NCI-H2081 treated with DMSO at 0.1 percent for 48 hours (cell line): ENCODE measurements around the gene CLEC16A.

Experiments used
- DNase-seq: peaks from one replicate; lab custom pipeline; 2025; lab: John Stamatoyannopoulos, UW

CLEC16A gene

DNA sequence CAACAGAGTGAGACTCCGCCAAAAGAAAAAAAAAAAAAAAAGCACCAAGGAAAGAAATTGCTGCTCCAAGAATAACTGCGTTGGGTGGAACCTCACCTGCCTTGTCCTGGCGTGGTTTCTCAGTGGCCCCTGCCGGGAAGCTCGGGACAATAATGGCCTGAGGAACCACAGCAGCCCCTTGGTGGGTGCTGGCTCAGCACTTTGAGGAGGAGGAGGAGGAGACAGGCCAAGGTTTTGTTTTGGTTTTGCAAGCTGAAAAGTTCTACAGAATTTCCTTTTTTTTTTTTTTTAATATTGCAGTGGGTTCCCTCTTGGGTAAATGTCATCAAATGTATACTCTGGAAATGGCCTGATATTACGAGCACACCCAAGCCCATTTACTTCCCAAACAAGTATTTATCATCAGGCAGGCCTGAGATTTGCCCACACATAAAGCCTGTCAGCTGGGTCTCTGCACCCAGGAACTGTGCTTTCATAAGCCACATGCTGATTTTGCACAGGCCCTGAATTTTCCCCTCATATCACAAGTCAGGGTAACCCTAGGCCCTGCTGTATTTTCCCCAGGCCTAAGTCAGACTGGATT, 233.3 kb downstream of the CLEC16A start:
- DNase-seq, result no peak

DNA sequence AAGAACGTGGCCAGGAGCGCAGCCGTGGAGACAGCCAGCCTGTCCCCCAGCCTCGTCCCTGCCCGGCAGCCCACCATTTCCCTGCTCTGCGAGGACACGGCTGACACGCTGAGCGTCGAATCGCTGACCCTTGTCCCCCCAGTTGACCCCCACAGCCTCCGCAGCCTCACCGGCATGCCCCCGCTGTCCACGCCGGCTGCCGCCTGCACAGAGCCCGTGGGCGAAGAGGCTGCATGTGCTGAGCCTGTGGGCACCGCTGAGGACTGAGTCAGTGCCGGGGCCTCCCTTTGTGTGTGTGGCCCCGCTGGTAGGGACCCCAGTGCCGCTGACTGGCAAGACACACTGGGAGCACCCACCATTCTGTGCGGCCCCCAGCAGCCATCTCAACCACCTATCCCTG, 234.1 kb downstream of the CLEC16A start:
- DNase-seq, result no peak

DNA sequence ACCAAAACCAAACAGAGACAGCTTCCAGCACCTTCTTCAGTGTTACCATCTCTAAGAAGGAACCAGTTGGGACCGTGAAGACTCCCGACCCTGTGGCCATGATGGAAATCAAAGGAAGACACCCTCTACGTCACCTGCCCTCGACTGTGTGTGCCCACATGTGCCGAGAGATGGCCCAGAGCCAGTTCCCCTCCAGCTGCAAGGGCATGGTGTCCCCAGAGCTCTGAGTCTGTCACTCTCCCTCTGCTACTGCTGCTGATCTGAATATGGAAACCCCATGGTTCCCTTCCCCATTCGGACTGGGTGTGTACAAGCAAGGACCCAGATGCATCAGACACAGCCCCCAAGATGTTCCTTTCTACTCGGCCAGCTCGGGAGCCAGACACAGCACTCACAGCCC, 235.2 kb downstream of the CLEC16A start:
- no peak for DNase-seq

DNA sequence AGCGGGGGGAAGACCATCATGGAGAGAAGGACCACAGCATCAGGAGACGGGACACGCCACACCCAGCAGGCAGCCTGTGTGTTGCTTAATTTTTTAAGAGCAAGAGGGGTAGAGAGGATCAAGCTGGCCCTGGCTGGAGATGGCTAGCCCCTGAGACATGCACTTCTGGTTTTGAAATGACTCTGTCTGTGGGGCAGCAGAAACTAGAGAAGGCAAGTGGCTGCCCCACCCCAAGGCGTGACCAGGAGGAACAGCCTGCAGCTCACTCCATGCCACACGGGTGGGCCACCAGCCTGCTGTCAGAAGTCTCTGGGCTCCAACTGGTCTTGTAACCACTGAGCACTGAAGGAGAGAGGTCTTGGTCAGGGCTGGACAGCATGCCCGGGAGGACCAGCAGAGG, 236.1 kb downstream of the CLEC16A start:
- no peak for DNase-seq

DNA sequence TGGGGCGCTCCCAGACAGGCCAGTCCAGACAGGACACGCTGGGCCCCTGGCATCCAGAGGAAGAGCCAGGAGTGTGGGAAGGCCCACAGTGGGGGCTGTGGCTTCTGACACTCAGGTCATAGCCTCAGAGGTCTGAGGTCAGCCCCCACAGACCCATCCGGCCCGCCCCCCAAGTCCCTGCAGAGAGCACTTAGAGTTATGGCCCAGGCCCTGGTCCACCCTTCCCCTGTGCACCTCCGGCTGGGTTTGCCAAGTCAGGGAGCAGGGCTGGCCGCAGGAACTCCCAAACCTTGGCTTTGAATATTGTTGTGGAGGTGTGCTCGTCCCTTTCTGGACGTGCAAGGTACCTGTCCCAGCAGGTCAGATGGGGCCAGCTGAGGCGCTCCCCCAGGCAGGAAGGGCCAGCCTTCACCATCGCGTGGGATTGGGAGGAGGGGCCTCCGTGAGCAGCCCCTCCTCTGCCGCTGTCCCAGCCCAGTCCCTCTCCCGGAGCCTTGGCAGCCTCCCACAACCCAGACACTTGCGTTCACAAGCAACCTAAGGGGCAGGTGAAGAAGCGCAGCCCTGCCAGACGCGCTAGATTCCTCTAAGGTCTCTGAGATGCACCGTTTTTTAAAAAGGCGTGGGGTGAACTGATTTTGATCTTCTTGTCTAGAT, 237.0 kb downstream of the CLEC16A start:
- DNase-seq, result no peak

DNA sequence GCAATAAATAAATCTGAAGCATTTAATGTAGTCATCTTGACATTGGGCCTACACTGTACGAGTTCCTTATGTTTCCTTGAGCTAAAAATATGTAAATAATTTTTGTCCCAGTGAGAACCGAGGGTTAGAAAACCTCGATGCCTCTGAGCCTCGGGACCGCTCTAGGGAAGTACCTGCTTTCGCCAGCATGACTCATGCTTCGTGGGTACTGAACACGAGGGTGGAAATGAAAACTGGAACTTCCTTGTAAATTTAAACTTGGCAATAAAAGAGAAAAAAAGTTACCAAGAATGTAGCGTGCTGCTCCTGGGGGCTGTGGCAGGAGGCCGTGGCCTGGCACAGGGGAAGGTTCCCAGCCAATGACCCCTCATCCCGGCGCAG, 237.5 kb downstream of the CLEC16A start:
- no peak for DNase-seq

DNA sequence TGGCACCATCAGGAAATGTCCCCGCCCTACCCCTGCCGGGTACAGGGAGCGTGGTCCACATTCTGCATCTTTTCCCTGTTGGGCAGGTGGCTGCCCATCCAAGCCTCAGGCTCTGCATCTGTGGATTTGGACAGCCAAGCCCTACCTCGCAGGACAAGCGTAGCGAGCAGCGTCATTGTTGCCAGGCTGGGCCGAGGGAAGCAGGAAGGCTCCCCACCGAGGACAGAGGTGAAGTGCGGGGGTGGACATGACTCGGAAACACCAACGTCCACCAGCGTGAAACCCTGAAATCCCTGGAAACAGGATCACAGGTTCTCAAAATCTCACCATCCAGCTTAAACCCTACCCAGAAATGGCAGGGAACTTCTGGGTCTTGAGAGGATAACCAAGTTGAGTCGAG, 238.0 kb downstream of the CLEC16A start:
- DNase-seq, result no peak

DNA sequence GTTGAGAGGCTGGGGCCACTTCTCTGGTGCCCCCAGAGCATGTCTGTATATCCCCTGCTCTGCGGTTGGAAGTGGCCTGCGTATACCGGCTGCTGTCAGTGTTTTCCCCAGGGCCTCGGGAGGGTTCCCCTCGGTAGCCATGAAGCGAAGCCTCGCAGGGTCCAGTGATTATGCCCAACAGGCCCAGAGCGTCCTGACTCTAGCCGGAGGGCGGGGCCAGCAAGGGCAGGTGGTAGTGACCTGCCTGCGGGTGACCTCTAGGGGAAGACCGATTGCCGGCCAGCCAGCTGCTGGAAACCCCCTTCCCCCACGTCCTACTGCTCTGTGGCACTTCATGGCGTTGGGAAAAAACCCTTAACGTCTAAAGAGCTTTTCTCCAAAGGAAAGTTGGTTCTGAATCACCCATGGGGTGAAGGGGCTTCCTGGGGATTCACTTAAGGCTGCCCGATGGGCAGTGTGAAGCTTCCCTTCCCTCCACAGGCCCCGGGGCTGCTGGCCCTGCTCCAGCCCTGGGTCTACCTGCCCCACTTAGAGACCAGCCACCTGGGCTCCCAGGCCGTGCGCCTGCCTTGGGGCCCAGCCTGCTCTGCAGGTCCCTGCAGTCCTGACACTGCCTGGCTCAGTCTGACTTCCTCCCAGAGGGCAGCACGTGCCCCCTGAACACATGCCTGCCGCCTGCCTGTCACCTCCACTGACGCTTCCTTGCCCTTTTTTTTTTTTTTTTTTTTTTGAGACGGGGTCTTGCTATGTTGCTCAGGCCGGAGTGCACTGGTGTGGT, 238.9 kb downstream of the CLEC16A start:
- DNase-seq, result no peak

DNA sequence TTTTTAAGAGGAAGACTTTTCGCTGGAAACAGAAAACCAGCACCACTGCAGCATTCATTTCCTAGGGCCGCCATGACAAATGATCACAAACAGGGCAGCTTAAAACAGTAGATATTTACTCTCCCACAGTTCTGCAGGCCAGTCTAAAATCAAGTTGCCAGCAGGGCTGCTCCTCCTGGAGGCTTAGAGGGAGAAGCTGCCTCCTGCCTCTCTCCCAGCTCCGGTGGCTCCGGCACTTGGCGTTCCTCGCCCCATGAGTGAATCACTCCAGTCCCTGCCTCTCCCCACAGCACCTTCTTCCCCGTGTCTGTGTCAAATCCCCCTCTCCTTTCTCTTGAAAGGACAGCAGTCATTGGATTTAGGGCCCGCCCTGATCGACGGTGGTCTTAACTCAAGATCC, 239.6 kb downstream of the CLEC16A start:
- no peak for DNase-seq

DNA sequence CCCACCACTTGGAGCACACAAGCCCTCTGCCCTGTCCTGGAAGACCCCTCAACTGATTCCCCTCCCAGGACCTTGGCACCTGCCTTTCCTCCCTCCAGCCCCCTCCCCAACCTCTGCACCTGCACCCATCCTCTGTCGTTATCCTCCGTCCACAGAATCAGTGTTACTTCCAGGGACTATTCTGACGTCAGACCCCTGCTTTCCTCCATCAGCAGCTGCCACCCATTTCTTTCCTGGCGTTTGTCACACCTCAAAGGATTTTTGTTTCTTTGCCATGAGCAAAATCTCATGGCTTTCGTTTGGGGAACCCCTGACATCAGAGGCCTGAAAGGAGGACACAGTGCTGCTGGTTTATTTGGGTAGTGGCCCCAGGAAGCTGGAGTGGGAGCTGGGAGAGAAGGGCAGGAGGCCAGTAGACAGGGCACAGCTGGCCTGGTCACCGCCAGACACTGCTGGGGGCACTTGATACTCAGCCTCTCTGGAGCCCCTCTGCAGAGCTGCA, 243.2 kb downstream of the CLEC16A start:
- no peak for DNase-seq

DNA sequence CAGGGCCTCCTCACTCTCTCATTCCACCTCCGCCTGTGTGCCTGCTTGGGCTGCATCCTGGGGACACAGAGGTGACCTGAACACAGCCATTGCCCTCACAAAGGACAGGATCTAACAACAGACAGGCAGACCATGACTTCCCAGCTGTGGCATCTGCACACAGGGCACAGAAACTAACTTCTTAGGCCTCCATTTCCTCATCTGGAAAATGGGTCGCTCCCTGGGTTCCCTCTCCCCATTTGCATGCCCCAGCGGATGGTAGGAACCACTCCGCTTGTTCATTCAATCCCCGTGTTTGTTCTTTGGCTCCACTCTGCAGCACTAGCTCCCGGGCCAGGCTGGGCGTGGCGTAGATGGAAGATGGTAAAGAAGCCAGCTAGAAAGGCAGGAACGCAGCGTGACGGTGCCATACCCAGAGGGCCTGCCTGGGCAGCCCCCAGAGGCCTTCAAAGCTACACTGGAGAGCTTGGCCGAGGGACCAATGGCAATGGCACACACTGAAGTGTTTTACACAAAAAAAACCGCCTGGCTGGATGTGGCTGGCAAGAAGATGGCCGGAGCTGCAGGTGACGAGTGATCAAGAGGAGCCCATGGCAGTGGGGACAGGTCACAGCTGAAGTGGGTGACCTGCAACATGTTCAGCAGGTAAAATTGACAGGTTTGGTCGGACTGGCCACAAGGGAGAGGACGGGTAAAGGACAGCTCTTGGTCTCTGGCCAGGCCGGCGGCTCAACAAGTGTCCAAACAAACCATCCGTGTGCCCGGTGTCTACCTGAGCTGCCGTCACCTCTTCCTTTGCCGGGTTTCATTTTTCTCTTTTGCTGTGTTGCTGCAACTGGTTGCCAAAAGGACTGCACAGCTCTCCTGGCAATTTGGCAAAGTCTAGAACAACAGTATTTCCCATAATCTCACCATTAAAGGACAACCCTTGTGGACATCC, 244.7 kb downstream of the CLEC16A start:
- no peak for DNase-seq

DNA sequence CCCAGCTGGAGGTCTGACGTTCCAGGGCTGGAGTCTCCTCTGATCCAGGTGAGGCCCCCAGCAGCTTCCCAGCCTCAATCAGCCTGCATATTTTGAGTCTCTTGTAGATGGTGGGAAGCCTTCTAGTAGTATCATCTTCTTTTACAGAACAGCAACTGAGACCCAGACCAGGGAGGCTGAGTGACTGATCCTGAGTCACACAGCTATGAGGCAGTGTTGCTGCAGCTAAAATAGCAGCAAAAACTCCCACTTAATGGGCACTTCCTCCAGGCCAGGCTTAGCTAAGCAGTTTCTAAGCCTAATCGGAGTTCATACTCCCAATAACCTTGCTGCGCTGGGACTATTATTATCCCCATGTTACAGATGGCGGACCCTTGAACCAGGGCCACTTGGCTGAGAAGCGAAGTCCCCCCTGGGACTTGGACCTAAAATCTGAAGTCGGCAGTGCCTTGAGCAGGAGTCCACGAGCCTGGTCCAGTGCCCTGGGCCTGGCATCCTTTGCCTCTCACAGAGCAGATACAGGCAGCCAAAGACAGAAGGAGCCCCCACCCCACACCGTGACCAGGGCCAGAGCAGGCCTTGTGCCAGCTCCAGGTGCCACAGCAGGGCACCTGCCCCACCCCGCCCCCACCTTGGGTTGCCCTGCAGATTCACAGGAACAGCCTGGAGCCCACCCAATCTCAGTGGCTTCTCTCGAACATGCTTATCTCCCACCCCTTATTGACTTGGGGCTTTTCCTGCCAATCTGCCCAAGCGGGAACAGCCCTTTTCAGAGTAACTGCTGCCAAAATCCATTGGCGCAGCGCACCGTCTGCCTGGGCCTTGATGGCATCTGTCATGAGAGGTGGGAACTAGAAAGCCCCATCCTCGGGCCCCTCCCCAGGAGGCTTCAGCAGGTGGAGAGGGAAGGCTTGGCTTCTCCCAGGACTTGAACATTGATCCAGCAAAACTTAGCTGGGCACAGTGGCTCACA, 246.5 kb downstream of the CLEC16A start:
- no peak for DNase-seq

DNA sequence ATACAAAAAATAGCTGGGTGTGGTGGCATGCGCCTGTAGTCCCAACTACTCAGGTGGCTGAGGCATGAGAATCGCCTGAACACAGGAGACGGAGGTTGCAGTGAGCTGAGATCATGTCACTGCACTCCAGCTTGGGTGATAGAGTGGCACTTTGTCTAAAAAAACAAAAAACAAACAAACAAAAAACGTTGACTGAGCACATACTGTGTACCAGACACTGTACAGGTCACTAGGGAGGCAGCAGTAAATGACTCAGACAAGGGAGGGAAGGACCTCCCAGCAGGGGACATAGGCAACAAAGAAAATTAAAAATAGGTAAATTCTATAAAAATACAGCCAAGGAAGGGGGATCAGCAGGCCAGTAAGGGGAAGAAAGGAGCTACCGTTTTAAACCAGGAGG, 247.3 kb downstream of the CLEC16A start:
- DNase-seq, result no peak

DNA sequence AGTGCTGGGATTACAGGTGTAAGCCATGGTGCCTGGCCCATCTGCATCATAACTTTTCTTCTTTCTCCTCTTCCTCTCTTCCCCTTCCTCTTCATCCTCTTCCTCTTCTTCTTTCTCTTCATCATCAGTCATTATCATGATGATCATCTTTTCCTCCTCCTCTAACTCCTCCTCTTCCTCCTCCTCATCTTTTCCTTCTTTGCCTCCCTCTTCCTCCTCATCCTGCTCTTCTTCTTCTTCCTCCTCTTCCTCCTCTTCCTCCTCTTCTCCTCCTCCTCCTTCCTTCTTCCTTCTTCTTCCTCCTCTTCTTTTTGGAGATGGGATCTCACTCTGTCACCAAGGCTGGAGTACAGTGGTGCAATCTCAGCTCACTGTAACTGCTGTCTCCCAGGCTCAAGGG, 249.1 kb downstream of the CLEC16A start:
- DNase-seq, result no peak

DNA sequence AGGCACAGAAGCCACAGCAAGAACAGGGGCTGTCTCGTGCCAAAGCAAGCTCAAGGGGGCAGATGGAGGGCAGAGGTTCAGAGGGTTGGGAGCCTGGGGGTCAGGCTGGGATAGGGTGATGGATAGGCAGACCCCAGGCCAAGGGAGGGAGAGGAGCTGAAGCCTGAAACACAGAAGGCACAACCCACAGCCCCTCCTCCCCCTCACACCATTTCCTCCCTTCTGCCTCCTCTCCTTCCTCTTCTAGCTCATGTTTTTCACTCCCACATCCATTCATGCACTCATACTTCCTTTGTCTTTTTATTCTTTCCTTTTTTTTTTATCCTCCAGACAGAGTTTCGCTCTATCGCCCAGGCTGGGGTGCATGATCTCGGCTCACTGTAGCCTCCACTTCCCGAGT, 250.5 kb downstream of the CLEC16A start:
- DNase-seq, result no peak

DNA sequence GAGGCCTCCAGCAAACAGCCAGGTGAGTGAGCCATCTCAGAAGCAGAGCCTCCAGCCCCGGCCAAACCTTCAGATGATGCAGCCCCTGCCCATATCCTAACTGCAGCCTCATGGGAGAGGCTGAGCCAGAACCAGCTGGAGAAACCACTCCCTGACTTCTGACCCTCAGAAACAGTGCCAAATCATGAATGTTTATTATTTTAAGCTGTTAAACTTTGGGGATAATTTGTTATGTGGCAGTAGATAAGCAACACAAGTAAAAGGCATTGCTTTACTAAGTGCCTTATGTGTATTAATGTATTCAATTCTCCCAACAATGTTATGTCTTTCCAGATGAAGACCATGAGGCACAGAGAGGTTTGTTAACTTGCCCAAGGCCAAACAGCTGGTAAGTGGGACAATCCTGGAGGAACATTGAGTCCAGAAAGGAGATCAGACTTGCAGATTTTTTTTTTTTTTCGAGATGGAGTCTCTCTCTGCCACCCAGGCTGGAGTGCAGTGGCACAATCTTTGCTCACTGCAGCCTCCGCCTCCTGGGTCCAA, 252.0 kb downstream of the CLEC16A start:
- no peak for DNase-seq

DNA sequence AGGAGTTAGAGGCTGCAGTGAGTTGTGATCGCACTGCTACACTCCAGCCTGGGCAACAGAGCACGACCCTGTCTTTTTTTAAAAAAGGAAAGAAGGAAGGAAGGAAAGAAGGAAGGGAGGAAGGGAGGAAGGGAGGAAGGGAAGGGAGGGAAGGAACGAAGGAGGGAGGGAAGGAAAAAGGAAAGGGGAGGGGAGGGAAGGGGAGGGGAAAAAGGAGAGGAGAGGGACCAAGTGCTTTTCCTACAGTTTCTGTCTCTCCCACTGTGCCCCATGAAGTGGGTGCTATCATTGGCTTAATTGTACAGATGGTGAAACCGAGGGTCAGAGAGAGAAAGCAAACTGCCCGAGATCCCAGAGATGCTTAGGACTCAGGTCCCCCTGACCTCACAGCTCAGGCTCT, 254.0 kb downstream of the CLEC16A start:
- no peak for DNase-seq

DNA sequence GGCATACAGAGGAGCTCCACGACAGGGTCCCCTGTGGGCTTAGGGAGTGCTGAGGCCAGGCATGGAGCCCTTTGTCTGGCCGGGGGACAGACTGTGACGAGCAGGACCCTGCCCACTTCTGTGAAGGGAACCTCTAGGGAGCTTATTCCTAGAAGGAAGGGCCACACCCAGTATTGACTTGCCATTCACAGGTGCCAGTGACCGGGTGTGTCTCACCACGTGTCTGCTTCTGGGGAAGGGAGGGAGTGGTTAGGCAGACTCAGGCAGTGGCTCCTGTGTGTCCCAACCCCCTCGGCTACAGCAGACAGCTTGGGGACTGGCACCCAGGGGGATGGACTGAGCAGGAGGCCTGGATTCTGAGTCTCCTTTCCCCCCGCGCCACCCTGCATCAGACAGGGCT, 254.5 kb downstream of the CLEC16A start:
- no peak for DNase-seq

DNA sequence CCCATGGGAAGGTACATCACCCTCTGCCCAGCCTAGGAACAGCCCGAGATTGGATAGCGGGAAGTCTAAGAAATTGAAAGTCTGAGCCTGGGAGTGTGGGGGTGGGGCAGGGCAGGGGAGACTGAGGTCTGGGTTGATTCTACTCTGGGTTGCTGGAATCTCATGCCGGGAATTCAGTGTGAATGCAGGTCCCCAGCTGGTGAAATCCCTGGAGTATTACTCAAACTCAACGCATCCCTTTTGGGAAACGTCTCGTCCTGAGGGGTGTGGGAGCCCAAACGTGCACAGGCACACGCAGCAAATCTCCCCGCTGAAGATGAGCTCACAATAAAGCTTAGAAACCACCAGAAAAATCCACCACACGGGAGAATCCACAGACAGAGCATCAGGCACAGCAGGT, 256.2 kb downstream of the CLEC16A start:
- DNase-seq, result no peak

DNA sequence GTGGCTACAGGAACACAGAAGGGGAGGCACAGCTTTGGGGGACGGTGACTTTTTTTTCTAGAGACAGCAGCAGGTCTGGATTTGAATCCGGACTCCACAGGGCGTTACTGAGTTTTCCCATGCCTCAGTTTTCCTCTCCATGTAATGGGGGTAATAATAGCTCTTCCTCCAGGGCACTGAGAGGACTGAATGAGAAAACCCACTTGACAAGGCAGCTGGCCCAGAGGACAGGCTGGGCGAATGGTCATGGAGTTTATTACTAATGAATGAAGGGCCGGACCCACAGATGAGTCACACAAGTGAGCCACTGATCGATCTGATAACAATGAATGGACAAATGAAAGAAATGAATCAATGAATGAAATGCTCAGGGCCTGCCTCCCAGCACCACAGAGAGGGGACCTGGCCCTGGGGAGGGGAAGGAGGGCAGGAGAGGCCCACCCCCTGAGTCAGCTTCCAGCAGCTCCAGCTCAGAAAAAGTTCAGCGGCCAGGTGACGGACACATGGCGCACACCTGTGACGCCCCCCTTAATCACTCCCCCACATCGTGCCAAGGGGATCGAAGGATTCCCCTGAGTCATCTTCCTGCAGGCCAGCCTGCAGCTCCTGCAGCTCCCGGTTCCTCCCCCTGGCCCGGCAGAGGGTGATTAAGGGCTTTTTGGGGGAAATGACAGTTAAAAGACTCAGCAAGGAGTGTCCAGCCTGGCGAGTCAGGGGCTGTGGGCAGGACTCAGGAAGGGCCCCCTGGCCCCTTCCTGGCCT, 257.3 kb downstream of the CLEC16A start:
- DNase-seq, result no peak
